ENCODE measurements around the gene COBLL1.
A peak's percentile ranks its signal among the peaks of the same experiment; 100 is the strongest.

The COBLL1 gene

DNA sequence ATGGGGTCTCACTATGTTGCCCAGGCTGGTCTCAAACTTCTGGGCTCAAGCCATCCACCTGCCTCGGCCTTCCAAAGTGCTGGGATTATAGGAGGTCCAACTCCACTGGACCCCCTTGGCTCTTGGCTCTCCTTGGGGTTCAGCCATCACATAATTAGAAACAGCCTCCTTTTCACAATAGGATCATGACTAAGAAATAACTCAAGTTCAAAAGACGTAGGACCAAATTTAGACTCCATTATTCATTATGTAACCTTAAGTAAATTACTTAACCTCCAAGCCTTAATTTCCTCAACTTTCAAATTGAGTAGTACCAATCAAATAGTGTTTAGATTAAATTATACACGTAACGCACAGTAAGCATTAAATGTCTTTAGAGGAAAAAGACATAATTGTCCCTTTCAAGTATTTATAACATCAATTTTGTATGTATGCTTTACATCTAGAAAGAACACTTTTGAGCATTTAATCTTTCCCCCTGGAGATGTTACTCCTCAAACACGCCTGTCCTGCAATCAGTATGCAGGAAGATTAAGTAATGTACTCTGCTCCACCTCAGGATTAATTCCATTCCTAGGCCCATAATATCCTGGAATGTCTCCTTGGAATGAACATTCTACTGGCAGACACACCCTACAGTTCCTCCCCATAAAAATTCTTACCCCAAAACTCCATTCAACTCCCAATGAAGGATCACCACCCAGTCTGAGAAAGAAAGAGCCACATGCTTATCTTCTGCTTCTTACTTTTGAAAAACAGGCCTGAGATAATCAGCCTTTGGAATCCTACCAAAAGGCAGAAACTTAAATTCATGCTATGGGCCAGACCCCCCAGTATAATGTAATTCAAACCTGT is 49.1 kb downstream of the COBLL1 start:
- Histone ChIP-seq H3K4me1 (ENCODE audit: insufficient read depth, poor library complexity, severe bottlenecking) (peaks cover 25% of the 10 kb centered on the region), H3K27me3 (ENCODE audit: insufficient read depth, poor library complexity, severe bottlenecking) (no peaks in the 10 kb centered on the region), H3K27ac (ENCODE audit: poor library complexity, severe bottlenecking) (peak overlapping the region; percentile 68), H3K4me3 (ENCODE audit: severe bottlenecking) (no peak overlapping the region), H3K9me3 (ENCODE audit: severe bottlenecking) (no peaks in the 10 kb centered on the region), H3K36me3 (ENCODE audit: low read depth) (no peaks in the 10 kb centered on the region)
- TF ChIP-seq, protein P1, sequence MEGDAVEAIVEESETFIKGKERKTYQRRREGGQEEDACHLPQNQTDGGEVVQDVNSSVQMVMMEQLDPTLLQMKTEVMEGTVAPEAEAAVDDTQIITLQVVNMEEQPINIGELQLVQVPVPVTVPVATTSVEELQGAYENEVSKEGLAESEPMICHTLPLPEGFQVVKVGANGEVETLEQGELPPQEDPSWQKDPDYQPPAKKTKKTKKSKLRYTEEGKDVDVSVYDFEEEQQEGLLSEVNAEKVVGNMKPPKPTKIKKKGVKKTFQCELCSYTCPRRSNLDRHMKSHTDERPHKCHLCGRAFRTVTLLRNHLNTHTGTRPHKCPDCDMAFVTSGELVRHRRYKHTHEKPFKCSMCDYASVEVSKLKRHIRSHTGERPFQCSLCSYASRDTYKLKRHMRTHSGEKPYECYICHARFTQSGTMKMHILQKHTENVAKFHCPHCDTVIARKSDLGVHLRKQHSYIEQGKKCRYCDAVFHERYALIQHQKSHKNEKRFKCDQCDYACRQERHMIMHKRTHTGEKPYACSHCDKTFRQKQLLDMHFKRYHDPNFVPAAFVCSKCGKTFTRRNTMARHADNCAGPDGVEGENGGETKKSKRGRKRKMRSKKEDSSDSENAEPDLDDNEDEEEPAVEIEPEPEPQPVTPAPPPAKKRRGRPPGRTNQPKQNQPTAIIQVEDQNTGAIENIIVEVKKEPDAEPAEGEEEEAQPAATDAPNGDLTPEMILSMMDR (IDR thresholded peaks at IDR 0.05; ENCODE audit: poor library complexity, severe bottlenecking): no peak
- ATAC-seq (ENCODE audit: low read depth) (peak; percentile 81), DNase-seq (ENCODE audit: low spot score) (no peak)

GRCh38 chr2:164789968-164790367 is 51.7 kb downstream of the COBLL1 start:
- no peak for ATAC-seq (ENCODE audit: low read depth)
- H3K4me1 ChIP-seq (ENCODE audit: insufficient read depth, poor library complexity, severe bottlenecking): peaks cover 22% of the 10 kb centered on the region
- TF ChIP-seq, protein P1 (IDR thresholded peaks at IDR 0.05; ENCODE audit: poor library complexity, severe bottlenecking): no peak
- H3K4me3 ChIP-seq (ENCODE audit: severe bottlenecking): no peak overlapping the region
- no peak for DNase-seq (ENCODE audit: low spot score)
- no peaks in the 10 kb centered on the region for H3K36me3 ChIP-seq (ENCODE audit: low read depth)
- H3K27me3 ChIP-seq (ENCODE audit: insufficient read depth, poor library complexity, severe bottlenecking): no peaks in the 10 kb centered on the region
- no peak overlapping the region for H3K27ac ChIP-seq (ENCODE audit: poor library complexity, severe bottlenecking)
- no peaks in the 10 kb centered on the region for H3K9me3 ChIP-seq (ENCODE audit: severe bottlenecking)

DNA sequence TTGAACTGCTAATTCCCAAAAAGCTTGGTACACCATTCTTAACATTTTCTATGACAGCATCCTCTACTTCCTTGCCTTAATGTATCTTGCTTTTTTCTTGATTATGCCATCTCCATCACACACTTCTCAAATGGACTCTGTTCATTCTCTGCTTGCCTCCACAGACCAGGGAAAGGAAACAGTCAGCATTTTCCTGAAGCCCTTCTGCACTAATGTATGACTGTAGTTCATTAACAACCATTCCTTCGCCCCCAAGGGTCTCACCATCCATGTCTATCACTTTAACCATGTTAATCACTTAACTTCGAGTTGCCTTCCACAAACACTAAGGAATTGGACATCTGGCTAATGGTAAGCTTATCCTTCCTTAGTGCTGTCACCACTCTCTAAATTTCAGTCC is 54.8 kb downstream of the COBLL1 start:
- Histone ChIP-seq H3K27me3 (ENCODE audit: insufficient read depth, poor library complexity, severe bottlenecking) (no peaks in the 10 kb centered on the region), H3K4me3 (ENCODE audit: severe bottlenecking) (no peak overlapping the region), H3K4me1 (ENCODE audit: insufficient read depth, poor library complexity, severe bottlenecking) (peaks cover 14% of the 10 kb centered on the region), H3K9me3 (ENCODE audit: severe bottlenecking) (no peaks in the 10 kb centered on the region), H3K36me3 (ENCODE audit: low read depth) (no peaks in the 10 kb centered on the region), H3K27ac (ENCODE audit: poor library complexity, severe bottlenecking) (no peak overlapping the region)
- ATAC-seq (ENCODE audit: low read depth) (no peak), DNase-seq (ENCODE audit: low spot score) (no peak)
- TF ChIP-seq, protein P1 (IDR thresholded peaks at IDR 0.05; ENCODE audit: poor library complexity, severe bottlenecking): no peak

- no peaks in the 10 kb centered on the region for H3K9me3 ChIP-seq (ENCODE audit: severe bottlenecking)
- DNase-seq (ENCODE audit: low spot score): no peak
- no peaks in the 10 kb centered on the region for H3K36me3 ChIP-seq (ENCODE audit: low read depth)
- ATAC-seq (ENCODE audit: low read depth): peak; percentile 22; the same call in 1 of the 3 replicates
- H3K27ac ChIP-seq (ENCODE audit: poor library complexity, severe bottlenecking): peak overlapping the region; percentile 17
- TF ChIP-seq, protein P1 (IDR thresholded peaks at IDR 0.05; ENCODE audit: poor library complexity, severe bottlenecking): no peak
- no peaks in the 10 kb centered on the region for H3K27me3 ChIP-seq (ENCODE audit: insufficient read depth, poor library complexity, severe bottlenecking)
- H3K4me3 ChIP-seq (ENCODE audit: severe bottlenecking): no peak overlapping the region
- H3K4me1 ChIP-seq (ENCODE audit: insufficient read depth, poor library complexity, severe bottlenecking): peaks cover 16% of the 10 kb centered on the region
Measured at GRCh38 chr2:164785457-164785856, 56.2 kb downstream of the COBLL1 start.

GRCh38 chr2:164784376-164784775 is 57.2 kb downstream of the COBLL1 start:
- Histone ChIP-seq H3K9me3 (ENCODE audit: severe bottlenecking) (no peaks in the 10 kb centered on the region), H3K27me3 (ENCODE audit: insufficient read depth, poor library complexity, severe bottlenecking) (no peaks in the 10 kb centered on the region), H3K27ac (ENCODE audit: poor library complexity, severe bottlenecking) (no peak overlapping the region), H3K4me1 (ENCODE audit: insufficient read depth, poor library complexity, severe bottlenecking) (peaks cover 20% of the 10 kb centered on the region), H3K36me3 (ENCODE audit: low read depth) (no peaks in the 10 kb centered on the region), H3K4me3 (ENCODE audit: severe bottlenecking) (no peak overlapping the region)
- DNase-seq (ENCODE audit: low spot score) (no peak), ATAC-seq (ENCODE audit: low read depth) (no peak)
- TF ChIP-seq, protein P1 (IDR thresholded peaks at IDR 0.05; ENCODE audit: poor library complexity, severe bottlenecking): no peak

Measured in RWPE2 (cell line).